ENCODE results near the gene MYH16. TPM values are rescaled to one million over a fixed set of nuclear protein-coding genes. Genes with fewer than 3 reads are reported as not detected.

Gene MYH16
- total RNA-seq, 1 experiment from 2014 or later: 0.57 TPM

DNA sequence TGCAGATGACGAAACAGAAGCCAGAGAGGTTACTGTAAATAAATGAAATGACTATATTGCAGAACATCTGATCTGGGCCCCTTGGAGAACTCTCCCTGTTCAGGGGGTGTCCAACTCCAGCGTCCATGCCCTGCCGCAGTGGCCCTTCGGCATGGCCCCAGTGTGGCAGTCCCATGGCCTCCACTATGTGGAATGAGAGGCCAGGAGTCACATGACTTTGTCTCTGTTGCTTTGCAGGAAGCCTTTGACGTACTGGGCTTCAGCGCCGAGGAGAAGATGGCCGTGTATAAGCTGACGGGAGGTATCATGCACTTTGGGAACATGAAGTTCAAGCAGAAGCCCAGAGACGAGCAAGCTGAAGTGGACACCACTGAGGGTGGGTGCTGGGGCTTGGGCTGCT lies 15.6 kb upstream of the MYH16 start:
- no peaks in the 10 kb centered on the region for H3K79me2 ChIP-seq (ENCODE audit: insufficient read depth, low read length)
- intact Hi-C loops (cut with micrococcal nuclease): no loop called here

DNA sequence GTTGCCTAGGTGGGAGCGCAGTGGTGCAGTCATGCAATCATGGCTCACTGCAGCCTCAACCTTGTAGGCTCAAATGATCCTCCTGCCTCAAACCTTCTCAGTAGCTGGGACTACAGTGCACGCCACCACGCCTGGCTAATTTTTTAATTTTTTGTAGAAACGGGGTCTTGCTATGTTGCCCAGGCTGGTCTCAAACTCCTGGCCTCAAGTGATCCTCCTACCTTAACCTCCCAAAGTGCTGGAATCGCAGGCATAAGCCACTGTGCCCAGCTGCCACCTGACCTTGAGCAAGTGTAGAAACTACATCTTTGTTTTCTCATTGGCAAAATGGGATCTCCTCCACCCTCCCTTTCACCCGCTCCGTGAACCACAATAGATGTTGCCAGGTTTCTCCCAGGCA lies 15.0 kb upstream of the MYH16 start:
- no peaks in the 10 kb centered on the region for H3K9me3 ChIP-seq (ENCODE audit: control insufficient read depth in 1 of 2, insufficient read depth in 1 of 2, low read depth in 1 of 2, low read length in 2 of 2)
- no peaks in the 10 kb centered on the region for H3K79me2 ChIP-seq (ENCODE audit: insufficient read depth, low read length)
- H3K4me3 ChIP-seq (replicated peaks in 1 of 2; ENCODE audit: low read depth in 1 of 2, low read length in 2 of 2): no peak overlapping the region
- no peak overlapping the region for H3K9ac ChIP-seq (ENCODE audit: low read length)
- H2AFZ ChIP-seq (ENCODE audit: low read depth, low read length, poor library complexity, severe bottlenecking): no peak overlapping the region
- RAD21 ChIA-PET (ENCODE audit: low non-redundant PET in 1 of 2, low total read pairs in 2 of 2, uncharacterized antibody in 2 of 2, unreplicated experiment in 2 of 2): no interaction called here
- H3K36me3 ChIP-seq (ENCODE audit: control insufficient read depth in 1 of 2, insufficient read depth in 2 of 2, low read length in 2 of 2): no peaks in the 10 kb centered on the region
- H4K20me1 ChIP-seq (ENCODE audit: insufficient read depth): no peaks in the 10 kb centered on the region
- DNase-seq (ENCODE audit: low read depth, low spot score): no peak
- no TSS peak for BruUV-seq (replicated peaks)
- no peak for TF ChIP-seq SP1 (IDR thresholded peaks at IDR 0.05; ENCODE audit: low read depth)
- no peak for TF ChIP-seq ZFX (IDR thresholded peaks at IDR 0.05)
- TF ChIP-seq EZH2phosphoT487 (IDR thresholded peaks at IDR 0.05; ENCODE audit: borderline replicate concordance): no peak
- no peak for TF ChIP-seq EGR1 (IDR thresholded peaks at IDR 0.05; ENCODE audit: low read depth)
- no peaks in the 10 kb centered on the region for H3K9me2 ChIP-seq (ENCODE audit: insufficient read depth)
- POLR2A ChIA-PET: no interaction called here
- no peaks in the 10 kb centered on the region for H3K27me3 ChIP-seq (ENCODE audit: insufficient read depth, low read length)
- peaks cover 0 to 5% of the 10 kb centered on the region in 2 experiments; a peak in 2 of 4 replicates for H3K4me1 ChIP-seq (ENCODE audit: control insufficient read depth in 1 of 2, insufficient read depth in 2 of 2, low read length in 2 of 2)
- no peak overlapping the region for H3K4me2 ChIP-seq (ENCODE audit: low read length)
- CTCF ChIA-PET: no interaction called here
- ATAC-seq: no peak
- H3K27ac ChIP-seq (ENCODE audit: low read depth, low read length): no peak overlapping the region
- intact Hi-C loops (cut with micrococcal nuclease): no loop called here

More for the DNA sequence above, 15.6 kb upstream of the MYH16 start:
- Histone ChIP-seq H3K36me3 (ENCODE audit: control insufficient read depth in 1 of 2, insufficient read depth in 2 of 2, low read length in 2 of 2) (no peaks in the 10 kb centered on the region), H3K4me1 (ENCODE audit: control insufficient read depth in 1 of 2, insufficient read depth in 2 of 2, low read length in 2 of 2) (peaks cover 0 to 5% of the 10 kb centered on the region in 2 experiments; a peak in 2 of 4 replicates), H3K4me2 (ENCODE audit: low read length) (no peak overlapping the region), H3K9me2 (ENCODE audit: insufficient read depth) (no peaks in the 10 kb centered on the region), H3K9ac (ENCODE audit: low read length) (no peak overlapping the region), H2AFZ (ENCODE audit: low read depth, low read length, poor library complexity, severe bottlenecking) (no peak overlapping the region), H4K20me1 (ENCODE audit: insufficient read depth) (no peaks in the 10 kb centered on the region), H3K27ac (ENCODE audit: low read depth, low read length) (no peak overlapping the region), H3K27me3 (ENCODE audit: insufficient read depth, low read length) (no peaks in the 10 kb centered on the region), H3K4me3 (replicated peaks in 1 of 2; ENCODE audit: low read depth in 1 of 2, low read length in 2 of 2) (no peak overlapping the region), H3K9me3 (ENCODE audit: control insufficient read depth in 1 of 2, insufficient read depth in 1 of 2, low read depth in 1 of 2, low read length in 2 of 2) (no peaks in the 10 kb centered on the region)
- POLR2A ChIA-PET: no interaction called here
- DNase-seq (ENCODE audit: low read depth, low spot score) (no peak), ATAC-seq (no peak)
- RAD21 ChIA-PET (ENCODE audit: low non-redundant PET in 1 of 2, low total read pairs in 2 of 2, uncharacterized antibody in 2 of 2, unreplicated experiment in 2 of 2): no interaction called here
- TF ChIP-seq ZNF274 (IDR thresholded peaks at IDR 0.05; ENCODE audit: low read depth, low read length) (no peak), EGR1 (IDR thresholded peaks at IDR 0.05; ENCODE audit: low read depth) (no peak), CBX3 (IDR thresholded peaks at IDR 0.05; ENCODE audit: low read depth) (no peak), TCF7L2 (IDR thresholded peaks at IDR 0.05; ENCODE audit: borderline replicate concordance, extremely low read depth, insufficient read depth, insufficient read length) (no peak), EZH2 (IDR thresholded peaks at IDR 0.05) (no peak), SP1 (IDR thresholded peaks at IDR 0.05; ENCODE audit: low read depth) (no peak), ELF1 (IDR thresholded peaks at IDR 0.05; ENCODE audit: borderline replicate concordance, low read depth) (no peak), CEBPB (IDR thresholded peaks at IDR 0.05; ENCODE audit: low read depth) (no peak), RAD21 (IDR thresholded peaks at IDR 0.05; ENCODE audit: low read depth) (no peak), SIN3A (IDR thresholded peaks at IDR 0.05; ENCODE audit: low read depth) (no peak), POLR2A (IDR thresholded peaks at IDR 0.05; ENCODE audit: borderline replicate concordance, extremely low read depth, insufficient read depth, insufficient read length) (no peak), FOSL1 (IDR thresholded peaks at IDR 0.05; ENCODE audit: low read depth) (no peak), JUND (IDR thresholded peaks at IDR 0.05) (no peak), EZH2phosphoT487 (IDR thresholded peaks at IDR 0.05; ENCODE audit: borderline replicate concordance) (no peak)
- TF ChIP-seq, protein P1, sequence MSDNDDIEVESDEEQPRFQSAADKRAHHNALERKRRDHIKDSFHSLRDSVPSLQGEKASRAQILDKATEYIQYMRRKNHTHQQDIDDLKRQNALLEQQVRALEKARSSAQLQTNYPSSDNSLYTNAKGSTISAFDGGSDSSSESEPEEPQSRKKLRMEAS (IDR thresholded peaks at IDR 0.05): no peak
- no TSS peak for BruUV-seq (replicated peaks)
- CTCF ChIA-PET: no interaction called here

Measured in HCT116 (cell line).